Spleen (tissue), 11 donors: ENCODE results near the gene KLHL8. TPM values are rescaled to one million over a fixed set of nuclear protein-coding genes. Genes with fewer than 3 reads are reported as not detected.
A peak's percentile ranks its signal among the peaks of the same experiment; 100 is the strongest.

Source experiments
- DNase-seq: peaks from one replicate; pipeline ENCODE4 v3.0.0-alpha.2; 2020
- H3K27ac ChIP-seq, 8 donors: fragments of 200-600 bp; sonication (generic) in 7 of 8; 1 replicate in 4 of 8; 2 replicates in 4 of 8; pipeline versions ENCODE4 v1.5.0 to v1.8.0; 2016 to 2021; ENCODE audit warnings: inconsistent platforms in 4 of 8, mild to moderate bottlenecking in 4 of 8, moderate library complexity in 1 of 8
- H3K27me3 ChIP-seq, 7 donors: fragments of 200-600 bp; sonication (generic) in 6 of 7; replicated peaks in 1 of 7; 1 replicate in 4 of 7; 2 replicates in 3 of 7; pipeline versions ENCODE4 v1.5.0 to v1.8.0; 2016 to 2021; ENCODE audit warnings: inconsistent platforms in 3 of 7, mild to moderate bottlenecking in 1 of 7
- H3K36me3 ChIP-seq, 6 donors: fragments of 200-600 bp; sonication (generic) in 5 of 6; 1 replicate in 4 of 6; 2 replicates in 2 of 6; pipeline versions ENCODE4 v1.5.0 to v1.8.0; 2016 to 2021; ENCODE audit warnings: inconsistent platforms in 2 of 6
- H3K4me1 ChIP-seq, 6 donors: fragments of 200-600 bp; sonication (generic) in 5 of 6; 1 replicate in 3 of 6; 2 replicates in 3 of 6; pipeline versions ENCODE4 v1.5.0 to v1.8.0; 2016 to 2021; ENCODE audit warnings: inconsistent platforms in 3 of 6
- H3K4me3 ChIP-seq, 8 donors: fragments of 200-600 bp; sonication (generic) in 7 of 8; 1 replicate in 4 of 8; 2 replicates in 4 of 8; pipeline versions ENCODE4 v1.5.0 to v1.8.0; 2016 to 2021; ENCODE audit warnings: inconsistent platforms in 4 of 8, mild to moderate bottlenecking in 4 of 8, moderate library complexity in 2 of 8
- H3K9me3 ChIP-seq, 8 donors: fragments of 200-600 bp; sonication (generic) in 7 of 8; 1 replicate in 4 of 8; 2 replicates in 4 of 8; pipeline versions ENCODE4 v1.5.0 to v1.8.0; 2016 to 2021; ENCODE audit warnings: inconsistent platforms in 4 of 8
- CTCF ChIP-seq, 11 experiments: fragments of 200-600 bp in 7 of 11; fragments of 450-650 bp in 4 of 11; sonication (generic) in 4 of 11; IDR thresholded peaks in 8 of 11; conservative IDR thresholded peaks in 3 of 11; 1 replicate in 7 of 11; 2 replicates in 4 of 11; pipeline versions ENCODE4 v1.4.0 to v1.8.0; 2016 to 2021; ENCODE audit warnings: antibody characterized with exemption in 11 of 11, inconsistent platforms in 4 of 11, mild to moderate bottlenecking in 1 of 11
- POLR2A ChIP-seq, 3 donors: fragments of 450-650 bp; IDR thresholded peaks; one replicate each; pipeline ENCODE4 v1.5.1; 2017; ENCODE audit warnings: antibody characterized with exemption in 3 of 3, mild to moderate bottlenecking in 1 of 3
- POLR2AphosphoS5 ChIP-seq, 3 donors: sonication (generic); formaldehyde crosslinking; IDR thresholded peaks; one replicate each; pipeline ENCODE4 v1.5.1; 2017; ENCODE audit warnings: antibody characterized with exemption in 3 of 3
- WGBS, 5 donors: extraction: QIAGEN DNeasy Blood & Tissue Kit in 3 of 5; methylation state at CpG; one replicate each; pipeline versions ENCODE4 v1.1.5 to v1.1.7; 2013 to 2018; 5-methylcytosine and 5-hydroxymethylcytosine counted together
- intact Hi-C: fragments of 100-400 bp; cut with DNase I; formaldehyde crosslinking; loops from one replicate; pipeline ENCODE4 v1.15.0; 2023; ENCODE audit warnings: low total_unique reads
- polyA plus RNA-seq, 3 donors: library from polyadenylated mRNA; stranded (reverse); fragments of 200-250 nt; gene quantifications; one replicate each; pipeline ENCODE4 v1.2.1, GENCODE V29; 2013
- total RNA-seq, 7 donors: library from RNA; depleted of rRNA in 3 of 7; stranded (reverse); fragments of >200 nt in 3 of 7; fragmentation: NEBNext Ultra II Directional in 4 of 7; extraction: Animal tissue kit (Norgen Biotek cat#: 25700) in 4 of 7; gene quantifications; one replicate each; pipeline versions ENCODE4 v1.1.0 to v1.2.1, GENCODE V29; 2016 to 2021
- donor health status: healthy with polysubstance abuse.
- donor health status: DM: no; HTN: no; CAD: no; lungs with moderate emphysema.
- donor health status: DM: no; HTN: no; CAD: no.
- donor health status: Bipolar disorder and iron deficiency.
- donor health status: healthy.
- donor health status: DM: no; HTN: no; CAD: no.
- donor health status: DM: yes; HTN: yes; CAD: no.

Gene KLHL8
- total and polyA plus RNA-seq, 10 donors, result 2.6 to 17.6 (median 15.0) TPM

GRCh38 chr4:87117051-87117731 lies 103.2 kb downstream of the KLHL8 start:
- no peak overlapping the region for H3K27ac ChIP-seq
- 87 to 95% (median 92%) methylated on average over 8 of the region's 8 CpGs for WGBS, 5 donors
- H3K9me3 ChIP-seq, result no peaks in the 10 kb centered on the region
- no peaks in the 10 kb centered on the region for H3K27me3 ChIP-seq
- TF ChIP-seq POLR2AphosphoS5 (IDR thresholded peaks at IDR 0.05), result no peak
- TF ChIP-seq CTCF (IDR thresholded peaks at IDR 0.05 in 8 of 11, conservative IDR thresholded peaks at IDR 0.05 in 3 of 11), result no peak
- no peak for TF ChIP-seq POLR2A (IDR thresholded peaks at IDR 0.05)
- peaks cover 0 to 30% (median 15%) of the 10 kb centered on the region in 6 donors for H3K4me1 ChIP-seq
- no peak for DNase-seq
- no peak overlapping the region for H3K4me3 ChIP-seq
- intact Hi-C loops, result no loop called here
- H3K36me3 ChIP-seq, result peaks cover 2 to 100% (median 43%) of the 10 kb centered on the region in 6 donors

GRCh38 chr4:87116231-87116630 lies 104.2 kb downstream of the KLHL8 start:
- no peak for TF ChIP-seq POLR2AphosphoS5 (IDR thresholded peaks at IDR 0.05)
- TF ChIP-seq POLR2A (IDR thresholded peaks at IDR 0.05), result no peak
- no peak for TF ChIP-seq CTCF (IDR thresholded peaks at IDR 0.05 in 8 of 11, conservative IDR thresholded peaks at IDR 0.05 in 3 of 11)
- Histone ChIP-seq H3K27ac (no peak overlapping the region), H3K4me3 (no peak overlapping the region), H3K9me3 (no peaks in the 10 kb centered on the region), H3K36me3 (peaks cover 2 to 100% (median 46%) of the 10 kb centered on the region in 6 donors), H3K27me3 (no peaks in the 10 kb centered on the region), H3K4me1 (peaks cover 0 to 20% (median 10%) of the 10 kb centered on the region in 6 donors)
- WGBS, 5 donors, result 93 to 98% (median 97%) methylated on average over 1 of the region's 1 CpG
- DNase-seq, result no peak
- intact Hi-C loops, result no loop called here

- TF ChIP-seq POLR2AphosphoS5 (IDR thresholded peaks at IDR 0.05) (peak in 2 of 3 donors; percentile 29 to 73), POLR2A (IDR thresholded peaks at IDR 0.05) (no peak), CTCF (IDR thresholded peaks at IDR 0.05 in 8 of 11, conservative IDR thresholded peaks at IDR 0.05 in 3 of 11) (no peak)
- Histone ChIP-seq H3K36me3 (peaks cover 2 to 97% (median 47%) of the 10 kb centered on the region in 6 donors), H3K27me3 (no peaks in the 10 kb centered on the region), H3K27ac (no peak overlapping the region), H3K4me1 (peaks cover 0 to 2% (median 0%) of the 10 kb centered on the region in 6 donors), H3K9me3 (no peaks in the 10 kb centered on the region), H3K4me3 (no peak overlapping the region)
- no peak for DNase-seq
- WGBS, 5 donors, result 93 to 95% (median 94%) methylated on average over 15 to 24 of the region's 24 CpGs
- intact Hi-C loops, result no loop called here
Observed at GRCh38 chr4:87114245-87115062, 106.0 kb downstream of the KLHL8 start.

GRCh38 chr4:87112063-87112462 lies 108.4 kb downstream of the KLHL8 start:
- no peak for DNase-seq
- Histone ChIP-seq H3K27ac (no peak overlapping the region), H3K9me3 (no peaks in the 10 kb centered on the region), H3K36me3 (peaks cover 2 to 97% (median 50%) of the 10 kb centered on the region in 6 donors), H3K27me3 (no peaks in the 10 kb centered on the region), H3K4me1 (peaks cover 0 to 15% (median 0%) of the 10 kb centered on the region in 6 donors), H3K4me3 (no peak overlapping the region)
- intact Hi-C loops, result no loop called here
- WGBS, 5 donors, result 74 to 87% (median 82%) methylated on average over 4 of the region's 4 CpGs
- no peak for TF ChIP-seq CTCF (IDR thresholded peaks at IDR 0.05 in 8 of 11, conservative IDR thresholded peaks at IDR 0.05 in 3 of 11)
- TF ChIP-seq POLR2AphosphoS5 (IDR thresholded peaks at IDR 0.05), result no peak
- no peak for TF ChIP-seq POLR2A (IDR thresholded peaks at IDR 0.05)
